G401.6 (cell line): ENCODE measurements around the gene ABCC8.

ENCODE experiments used
- FAIRE-seq: peaks from 2 replicates; lab custom pipeline; 2012; peaks lifted over from hg19 to GRCh38; lab: Jason Lieb, UNC

The ABCC8 gene

GRCh38 chr11:17476317-17477083, at the start of gene ABCC8:
Gene ABCC8, minus strand, starts transcription at chr11:17476845. Its CDS starts 69 bp downstream, at chr11:17476776.
- no peak for FAIRE-seq

GRCh38 chr11:17526326-17526725, 49.7 kb upstream of the ABCC8 start:
- FAIRE-seq = no peak

GRCh38 chr11:17525570-17525969, 48.9 kb upstream of the ABCC8 start:
- FAIRE-seq = no peak

- no peak for FAIRE-seq
Observed at GRCh38 chr11:17524221-17524620, 47.6 kb upstream of the ABCC8 start.

GRCh38 chr11:17522655-17523054, 46.0 kb upstream of the ABCC8 start:
- FAIRE-seq = no peak

GRCh38 chr11:17521106-17521900, 44.7 kb upstream of the ABCC8 start:
- FAIRE-seq = no peak

GRCh38 chr11:17519061-17519885, 42.6 kb upstream of the ABCC8 start:
- no peak for FAIRE-seq

- no peak for FAIRE-seq
Observed at GRCh38 chr11:17518366-17518765, 41.7 kb upstream of the ABCC8 start.

GRCh38 chr11:17517186-17517585, 40.5 kb upstream of the ABCC8 start:
- FAIRE-seq = no peak

GRCh38 chr11:17516551-17517150, 40.0 kb upstream of the ABCC8 start:
- FAIRE-seq = no peak

GRCh38 chr11:17515443-17516176, 39.0 kb upstream of the ABCC8 start:
- FAIRE-seq = no peak

- no peak for FAIRE-seq
Observed at GRCh38 chr11:17514476-17514875, 37.8 kb upstream of the ABCC8 start.

- no peak for FAIRE-seq
Observed at GRCh38 chr11:17513853-17514252, 37.2 kb upstream of the ABCC8 start.

GRCh38 chr11:17512101-17512500, 35.5 kb upstream of the ABCC8 start:
- FAIRE-seq = no peak

- FAIRE-seq = no peak
Observed at GRCh38 chr11:17511571-17511970, 34.9 kb upstream of the ABCC8 start.

- FAIRE-seq = no peak
Observed at GRCh38 chr11:17510507-17511206, 34.0 kb upstream of the ABCC8 start.

- FAIRE-seq = no peak
Observed at GRCh38 chr11:17508791-17509190, 32.1 kb upstream of the ABCC8 start.

- no peak for FAIRE-seq
Observed at GRCh38 chr11:17508306-17508705, 31.7 kb upstream of the ABCC8 start.

GRCh38 chr11:17507773-17508172, 31.1 kb upstream of the ABCC8 start:
- FAIRE-seq = no peak

GRCh38 chr11:17506942-17507341, 30.3 kb upstream of the ABCC8 start:
- FAIRE-seq = no peak

GRCh38 chr11:17506314-17506713, 29.7 kb upstream of the ABCC8 start:
- FAIRE-seq = no peak
